HCT116 (cell line): Measurements from ENCODE around the gene CRHR2. TPM values are rescaled to one million over a fixed set of nuclear protein-coding genes. Genes with fewer than 3 reads are reported as not detected.

Experiments used
- ATAC-seq: fragments of 200-7000 bp; cut with Tn5 transposase; 2 replicates; pipeline ENCODE4 v1.9.1; 2020; ENCODE audit warnings: mild to moderate bottlenecking, moderate library complexity
- BruUV-seq: library from RNA; stranded (reverse); fragments of 400-500 nt; replicated peaks from 2 replicates; lab custom pipeline; 2021; lab: Mats Ljungman, UMichigan
- CTCF ChIA-PET: fragments of 300-600 bp; sonication (Branson Sonifier 250); formaldehyde crosslinking; loops from one replicate; lab custom pipeline; 2021; ENCODE audit warnings: antibody characterized with exemption; lab: Charles Lee
- POLR2A ChIA-PET: fragments of 300-600, 350-600 bp; sonication (Branson Sonifier 250); formaldehyde crosslinking; loops from one replicate; lab custom pipeline; 2021; ENCODE audit warnings: antibody characterized with exemption; lab: Charles Lee
- RAD21 ChIA-PET, 2 experiments: fragments of 300-600 bp; sonication (Branson Sonifier 250); formaldehyde crosslinking; loops; one replicate each; lab custom pipeline; 2023; ENCODE audit warnings: low total read pairs in 2 of 2; ENCODE audit not compliant: uncharacterized antibody in 2 of 2, unreplicated experiment in 2 of 2, low non-redundant PET in 1 of 2; lab: Charles Lee
- DNase-seq: peaks from one replicate; pipeline ENCODE4 v3.0.0-alpha.2; 2010; ENCODE audit warnings: low read depth, low spot score
- H2AFZ ChIP-seq: fragments of 200-600 bp; shearing (Covaris generic), sonication (generic); 2 replicates; pipeline ENCODE4 v1.6.1; 2017; ENCODE audit warnings: low read depth, mixed run types, mixed read lengths, antibody characterized with exemption, low read length; ENCODE audit not compliant: poor library complexity, severe bottlenecking
- H3K27ac ChIP-seq: 2 replicates; pipeline ENCODE4 v1.5.1; 2012; ENCODE audit warnings: low read depth, low read length
- H3K27me3 ChIP-seq: fragments of 200-600 bp; sonication (generic); 2 replicates; pipeline ENCODE4 v1.6.1; 2016; ENCODE audit warnings: mixed run types, low read length, mixed read lengths; ENCODE audit not compliant: insufficient read depth
- H3K36me3 ChIP-seq, 2 experiments: fragments of 200-500 bp in 1 of 2; fragments of 200-600 bp in 1 of 2; sonication (Bioruptor generic) in 1 of 2; sonication (generic) in 1 of 2; 2 replicates each; pipeline versions ENCODE4 v1.5.1 to v1.6.1; 2014 to 2016; ENCODE audit warnings: low read length in 2 of 2, inconsistent platforms in 1 of 2, mixed read lengths in 1 of 2, mixed run types in 1 of 2; ENCODE audit not compliant: insufficient read depth in 2 of 2, control insufficient read depth in 1 of 2
- H3K4me1 ChIP-seq, 2 experiments: fragments of 200-600 bp in 1 of 2; sonication (generic) in 1 of 2; 2 replicates each; pipeline versions ENCODE4 v1.5.1 to v1.6.1; 2012 to 2017; ENCODE audit warnings: low read length in 2 of 2, inconsistent platforms in 1 of 2, mild to moderate bottlenecking in 1 of 2, mixed read lengths in 1 of 2, mixed run types in 1 of 2, moderate library complexity in 1 of 2; ENCODE audit not compliant: insufficient read depth in 2 of 2, control insufficient read depth in 1 of 2
- H3K4me2 ChIP-seq: fragments of 200-600 bp; sonication (generic); 2 replicates; pipeline ENCODE4 v1.6.1; 2017; ENCODE audit warnings: mixed run types, low read length, mixed read lengths
- H3K4me3 ChIP-seq, 2 experiments: fragments of 200-600 bp in 1 of 2; sonication (generic) in 1 of 2; replicated peaks in 1 of 2; 2 replicates each; pipeline ENCODE4 v1.5.1; 2011 to 2016; ENCODE audit warnings: low read length in 2 of 2, control low read depth in 1 of 2, low read depth in 1 of 2, mild to moderate bottlenecking in 1 of 2, mixed read lengths in 1 of 2, mixed run types in 1 of 2
- H3K79me2 ChIP-seq: fragments of 200-600 bp; sonication (generic); 2 replicates; pipeline ENCODE4 v1.6.1; 2017; ENCODE audit warnings: mild to moderate bottlenecking, mixed run types, low read length, moderate library complexity, mixed read lengths; ENCODE audit not compliant: insufficient read depth
- H3K9ac ChIP-seq: fragments of 200-600 bp; sonication (generic); 2 replicates; pipeline ENCODE4 v1.6.1; 2016; ENCODE audit warnings: low read length, mixed read lengths
- H3K9me2 ChIP-seq: fragments of 200-600 bp; sonication (generic), shearing (Covaris generic); 2 replicates; pipeline ENCODE4 v1.6.1; 2017; ENCODE audit warnings: mixed run types, mild to moderate bottlenecking, moderate library complexity; ENCODE audit not compliant: insufficient read depth
- H3K9me3 ChIP-seq, 2 experiments: fragments of 200-500 bp in 1 of 2; fragments of 200-600 bp in 1 of 2; sonication (Bioruptor generic) in 1 of 2; sonication (generic) in 1 of 2; 2 replicates each; pipeline ENCODE4 v1.6.1; 2014 to 2017; ENCODE audit warnings: low read length in 2 of 2, mixed read lengths in 2 of 2, inconsistent platforms in 1 of 2, low read depth in 1 of 2, mild to moderate bottlenecking in 1 of 2, mixed run types in 1 of 2, moderate library complexity in 1 of 2; ENCODE audit not compliant: control insufficient read depth in 1 of 2, insufficient read depth in 1 of 2
- H4K20me1 ChIP-seq: fragments of 200-600 bp; sonication (generic), shearing (Covaris generic); 2 replicates; pipeline ENCODE4 v1.6.1; 2017; ENCODE audit warnings: mixed run types, mild to moderate bottlenecking, moderate library complexity; ENCODE audit not compliant: insufficient read depth
- ATF3 ChIP-seq: IDR thresholded peaks from 2 replicates; pipeline ENCODE4 v1.6.1; 2012
- CBX3 ChIP-seq: IDR thresholded peaks from 2 replicates; pipeline ENCODE4 v1.6.1; 2012; ENCODE audit warnings: low read depth
- CEBPB ChIP-seq: IDR thresholded peaks from 2 replicates; pipeline ENCODE4 v1.6.1; 2012; ENCODE audit warnings: low read depth
- CTCF ChIP-seq, 3 experiments: fragments of 200-600 bp in 1 of 3; sonication (generic) in 1 of 3; IDR thresholded peaks in 2 of 3; conservative IDR thresholded peaks in 1 of 3; 2 replicates each; pipeline ENCODE4 v1.5.1; 2012 to 2017; ENCODE audit warnings: low read depth in 2 of 3, low read length in 2 of 3, antibody characterized with exemption in 1 of 3, borderline replicate concordance in 1 of 3, control low read depth in 1 of 3, mild to moderate bottlenecking in 1 of 3, mixed read lengths in 1 of 3, mixed run types in 1 of 3, moderate library complexity in 1 of 3; ENCODE audit not compliant: insufficient read depth in 1 of 3
- EGR1 ChIP-seq: IDR thresholded peaks from 2 replicates; pipeline ENCODE4 v1.6.1; 2012; ENCODE audit warnings: low read depth
- ELF1 ChIP-seq: IDR thresholded peaks from 2 replicates; pipeline ENCODE4 v1.6.1; 2012; ENCODE audit warnings: low read depth, borderline replicate concordance
- EZH2phosphoT487 ChIP-seq: fragments of 200-600 bp; IDR thresholded peaks from 2 replicates; pipeline ENCODE4 v1.6.1; 2018; ENCODE audit warnings: antibody characterized with exemption, borderline replicate concordance
- JUND ChIP-seq: IDR thresholded peaks from 2 replicates; pipeline ENCODE4 v1.6.1; 2012
- MAX ChIP-seq: IDR thresholded peaks from 2 replicates; pipeline ENCODE4 v1.6.1; 2012
- POLR2A ChIP-seq: IDR thresholded peaks from 2 replicates; pipeline ENCODE4 v1.7.0; 2011; ENCODE audit warnings: borderline replicate concordance; ENCODE audit not compliant: insufficient read depth, insufficient read length; ENCODE audit errors: extremely low read depth
- POLR2AphosphoS5 ChIP-seq: IDR thresholded peaks from 2 replicates; pipeline ENCODE4 v1.6.1; 2011; ENCODE audit warnings: mild to moderate bottlenecking, low read depth, low read length, moderate library complexity
- REST ChIP-seq: IDR thresholded peaks from 2 replicates; pipeline ENCODE4 v1.6.1; 2012; ENCODE audit warnings: low read depth
- SIN3A ChIP-seq: IDR thresholded peaks from 2 replicates; pipeline ENCODE4 v1.6.1; 2012; ENCODE audit warnings: low read depth
- SRF ChIP-seq: IDR thresholded peaks from 2 replicates; pipeline ENCODE4 v1.6.1; 2012; ENCODE audit warnings: low read depth
- TCF7L2 ChIP-seq: IDR thresholded peaks from 2 replicates; pipeline ENCODE4 v1.7.0; 2011; ENCODE audit warnings: borderline replicate concordance, inconsistent platforms; ENCODE audit not compliant: insufficient read depth, insufficient read length; ENCODE audit errors: extremely low read depth
- YY1 ChIP-seq: IDR thresholded peaks from 2 replicates; pipeline ENCODE4 v1.6.1; 2011; ENCODE audit warnings: low read length, low read depth, moderate library complexity, mild to moderate bottlenecking; ENCODE audit not compliant: insufficient replicate concordance; ENCODE audit errors: extremely low read depth
- ZBTB33 ChIP-seq: IDR thresholded peaks from 2 replicates; pipeline ENCODE4 v1.6.1; 2011; ENCODE audit warnings: mild to moderate bottlenecking, low read length, moderate library complexity; ENCODE audit not compliant: insufficient replicate concordance; ENCODE audit errors: extremely low read depth
- ZFX ChIP-seq: fragments of 450-650 bp; IDR thresholded peaks from 2 replicates; pipeline ENCODE4 v1.6.1; 2017
- intact Hi-C: fragments of 100-400 bp; cut with micrococcal nuclease; formaldehyde crosslinking; loops from 2 replicates; pipeline ENCODE4 v1.10.0; 2022
- total RNA-seq: library from RNA; stranded (reverse); gene quantifications from one replicate; pipeline ENCODE4 v1.2.1, GENCODE V29; 2021; ENCODE audit not compliant: unreplicated experiment

The CRHR2 gene
- total RNA-seq, 1 experiment from 2014 or later, result not detected

GRCh38 chr7:30697719-30698460, 15.6 kb upstream of the CRHR2 start:
- Histone ChIP-seq H3K4me3 (no peak overlapping the region), H3K36me3 (no peaks in the 10 kb centered on the region), H3K9me3 (no peaks in the 10 kb centered on the region), H3K4me2 (no peak overlapping the region), H2AFZ (no peak overlapping the region), H3K9me2 (no peaks in the 10 kb centered on the region), H4K20me1 (no peaks in the 10 kb centered on the region), H3K27me3 (peaks cover 20% of the 10 kb centered on the region; the same call in 1 of the 2 replicates), H3K27ac (no peak overlapping the region), H3K9ac (no peak overlapping the region), H3K79me2 (no peaks in the 10 kb centered on the region), H3K4me1 (no peaks in the 10 kb centered on the region)
- ChIA-PET RAD21 (no interaction called here), CTCF (no interaction called here), POLR2A (no interaction called here)
- BruUV-seq, result no TSS peak
- DNase-seq, result no peak
- TF ChIP-seq REST, result no peak
- no peak for TF ChIP-seq ELF1
- no peak for TF ChIP-seq POLR2A
- no peak for TF ChIP-seq CTCF (IDR thresholded peaks at IDR 0.05 in 2 of 3, conservative IDR thresholded peaks at IDR 0.05 in 1 of 3; ENCODE audit: borderline replicate concordance in 1 of 3, insufficient read depth in 1 of 3, low read depth in 2 of 3, low read length in 2 of 3)
- TF ChIP-seq SRF, result no peak
- TF ChIP-seq YY1, result no peak
- TF ChIP-seq ATF3, result no peak
- no peak for TF ChIP-seq ZBTB33
- no peak for TF ChIP-seq MAX
- TF ChIP-seq POLR2AphosphoS5, result no peak
- no peak for TF ChIP-seq SIN3A
- no peak for TF ChIP-seq EZH2phosphoT487
- no peak for TF ChIP-seq ZFX
- no peak for TF ChIP-seq EGR1
- TF ChIP-seq TCF7L2, result no peak
- TF ChIP-seq CBX3, result no peak
- no peak for TF ChIP-seq JUND
- no peak for TF ChIP-seq CEBPB
- no peak for ATAC-seq
- intact Hi-C loops, result no loop called here
